Globus pallidus (tissue), 1 donor: ENCODE results near the gene WARS2.

Experiments
- DNase-seq: peaks from one replicate; pipeline ENCODE4 v3.0.0-alpha.2; 2015; ENCODE audit warnings: low spot score

WARS2 gene

DNA sequence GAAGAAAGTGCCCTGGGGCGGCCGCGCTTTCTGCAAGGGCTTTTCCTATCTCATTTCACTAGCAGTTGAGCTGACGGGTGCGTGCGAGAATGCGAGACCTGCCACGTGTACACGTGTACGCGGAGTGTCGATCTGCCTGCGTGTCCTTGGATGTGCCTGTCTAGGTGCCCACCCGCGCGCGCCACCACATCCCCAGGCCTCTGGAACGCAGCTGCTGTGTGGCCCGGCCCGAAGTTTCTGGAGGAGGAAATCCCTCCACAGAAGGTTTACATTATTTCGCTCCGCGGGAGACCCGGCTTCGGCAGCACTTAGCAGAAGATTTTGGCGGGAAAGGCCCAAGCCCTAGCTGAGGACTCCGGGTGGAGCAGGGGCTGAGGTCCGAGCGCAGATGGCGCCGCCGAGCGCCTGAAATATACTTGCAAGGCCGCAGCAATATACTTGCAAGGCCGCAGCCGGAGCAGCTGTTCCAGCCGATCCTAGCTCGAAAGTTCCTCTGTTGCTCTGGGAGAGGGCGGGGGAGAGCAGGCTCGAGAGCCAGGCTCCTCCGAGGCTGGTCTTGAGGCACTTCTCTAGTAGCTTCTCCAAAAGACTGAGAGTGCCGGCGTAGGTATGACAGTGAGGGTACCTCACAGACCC lies 156.2 kb downstream of the WARS2 start:
- no peak for DNase-seq

DNA sequence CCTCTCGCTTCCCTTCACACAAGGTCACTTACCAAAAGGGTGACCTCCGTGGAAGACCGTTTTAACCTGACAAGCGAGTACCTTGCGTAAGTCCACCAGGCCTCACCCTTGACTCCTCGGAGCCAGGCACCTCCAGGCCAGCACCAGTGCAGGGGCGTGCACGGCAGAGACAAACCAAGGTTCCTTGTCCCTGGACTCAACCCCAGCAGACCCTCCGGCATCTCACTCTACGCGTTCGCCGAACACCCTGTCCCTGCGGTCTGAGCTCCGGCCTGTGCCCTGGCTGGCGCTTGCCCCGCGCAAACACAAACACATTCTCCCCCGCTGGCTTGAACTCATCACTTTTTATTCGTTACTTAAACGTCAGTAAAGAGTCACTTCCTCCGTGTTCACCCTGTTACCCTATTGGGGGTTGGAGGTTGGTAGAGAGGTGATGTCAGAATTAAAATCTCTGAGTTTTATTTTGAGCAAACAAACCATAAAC lies 156.9 kb downstream of the WARS2 start:
- DNase-seq = no peak

DNA sequence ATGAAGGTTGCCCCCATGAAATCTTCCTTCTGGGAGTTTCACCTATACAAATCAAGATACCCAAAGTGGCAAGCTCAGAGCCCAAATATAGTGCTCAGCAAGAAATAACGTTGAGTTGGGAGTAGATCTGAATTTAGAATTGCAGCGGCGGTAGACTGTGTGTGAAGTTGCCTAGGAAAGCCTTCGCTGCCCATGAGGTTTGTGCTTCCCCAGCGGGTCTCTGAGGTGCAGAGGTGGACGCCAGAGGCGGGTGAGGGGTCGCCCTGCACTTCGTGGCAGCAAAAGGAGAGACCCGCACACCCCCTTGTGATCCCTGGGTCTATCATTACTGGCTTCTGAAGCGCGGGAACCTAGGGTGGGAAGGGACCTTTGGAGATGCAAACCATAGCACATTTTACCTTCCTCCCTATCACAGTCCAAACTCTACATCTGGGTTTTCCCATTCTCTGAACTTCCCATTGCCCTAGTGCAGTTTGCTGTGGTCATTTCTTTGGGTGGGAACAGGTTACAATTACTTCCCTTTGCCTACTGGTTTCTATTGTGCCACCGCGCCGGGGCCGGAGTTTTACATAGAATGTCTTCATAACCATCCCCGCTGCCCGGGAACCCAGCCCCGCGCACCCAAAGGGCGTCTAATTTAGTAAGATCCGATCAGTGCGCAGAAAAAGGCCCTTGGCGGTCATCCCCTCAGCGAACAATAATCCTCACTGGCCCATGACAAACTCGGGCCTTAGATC lies 157.5 kb downstream of the WARS2 start:
- no peak for DNase-seq

DNA sequence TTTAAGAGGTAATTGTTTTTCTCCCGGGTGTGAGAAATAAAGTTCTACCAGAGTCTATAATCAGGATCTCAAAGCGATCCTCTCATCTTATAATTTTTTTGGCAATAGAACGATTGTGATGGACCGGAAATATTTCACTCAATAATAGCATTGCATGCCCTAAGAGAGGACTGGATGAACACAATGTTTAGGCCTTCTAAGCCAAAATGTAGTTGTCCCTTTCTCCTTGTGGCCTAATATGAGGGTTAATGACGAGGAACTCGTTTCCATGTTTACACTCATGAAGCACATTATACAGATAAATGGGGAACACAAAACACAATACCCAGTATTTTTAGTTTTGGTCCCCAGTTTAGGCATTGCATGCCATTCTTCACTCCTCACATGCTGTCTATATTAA lies 158.2 kb downstream of the WARS2 start:
- no peak for DNase-seq

DNA sequence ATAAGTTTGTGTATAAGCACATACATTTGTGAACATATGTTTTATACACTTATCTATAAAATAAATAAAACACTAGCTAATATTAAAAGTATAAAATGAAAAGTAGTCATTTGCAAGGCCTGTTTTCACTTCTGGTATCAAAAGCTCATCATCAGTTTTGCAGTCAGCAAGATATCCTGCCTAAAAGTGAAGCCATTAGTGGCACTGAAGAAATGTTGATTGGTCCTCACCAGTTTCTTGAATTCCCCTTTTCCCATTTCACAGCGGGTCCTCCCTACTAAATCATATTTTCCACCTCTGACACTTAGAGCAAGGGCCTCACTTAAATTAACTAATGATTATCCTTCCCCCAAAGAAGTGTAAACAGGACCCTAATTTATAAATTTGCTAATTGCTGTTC lies 159.0 kb downstream of the WARS2 start:
- DNase-seq = no peak
